Activated naive CD4-positive, alpha-beta T cell treated with anti-CD3 and anti-CD28 coated beads, Interleukin-2, amount 50 U/mL, for 24 hours (primary cell): Measurements from ENCODE around the gene B3GNT4.
"Not testable (repeated sequence)": the region's sequence is repeated elsewhere in the genome, so short reads cannot be mapped to it uniquely, and the experiment has no call there.

Source experiments
- H3K27ac Mint-ChIP-seq: one replicate; pipeline ENCODE4 v1.8.0; 2021; ENCODE audit warnings: mild to moderate bottlenecking, mixed read lengths
- H3K27me3 Mint-ChIP-seq: one replicate; pipeline ENCODE4 v1.8.0; 2021; ENCODE audit warnings: mixed read lengths
- H3K36me3 Mint-ChIP-seq: one replicate; pipeline ENCODE4 v1.8.0; 2021; ENCODE audit warnings: mixed read lengths
- H3K4me1 Mint-ChIP-seq: one replicate; pipeline ENCODE4 v1.8.0; 2021; ENCODE audit warnings: mixed read lengths
- H3K4me3 Mint-ChIP-seq: one replicate; pipeline ENCODE4 v1.8.0; 2021; ENCODE audit warnings: mild to moderate bottlenecking, mixed read lengths
- H3K9me3 Mint-ChIP-seq: one replicate; pipeline ENCODE4 v1.8.0; 2021; ENCODE audit warnings: mixed read lengths

Gene B3GNT4

DNA sequence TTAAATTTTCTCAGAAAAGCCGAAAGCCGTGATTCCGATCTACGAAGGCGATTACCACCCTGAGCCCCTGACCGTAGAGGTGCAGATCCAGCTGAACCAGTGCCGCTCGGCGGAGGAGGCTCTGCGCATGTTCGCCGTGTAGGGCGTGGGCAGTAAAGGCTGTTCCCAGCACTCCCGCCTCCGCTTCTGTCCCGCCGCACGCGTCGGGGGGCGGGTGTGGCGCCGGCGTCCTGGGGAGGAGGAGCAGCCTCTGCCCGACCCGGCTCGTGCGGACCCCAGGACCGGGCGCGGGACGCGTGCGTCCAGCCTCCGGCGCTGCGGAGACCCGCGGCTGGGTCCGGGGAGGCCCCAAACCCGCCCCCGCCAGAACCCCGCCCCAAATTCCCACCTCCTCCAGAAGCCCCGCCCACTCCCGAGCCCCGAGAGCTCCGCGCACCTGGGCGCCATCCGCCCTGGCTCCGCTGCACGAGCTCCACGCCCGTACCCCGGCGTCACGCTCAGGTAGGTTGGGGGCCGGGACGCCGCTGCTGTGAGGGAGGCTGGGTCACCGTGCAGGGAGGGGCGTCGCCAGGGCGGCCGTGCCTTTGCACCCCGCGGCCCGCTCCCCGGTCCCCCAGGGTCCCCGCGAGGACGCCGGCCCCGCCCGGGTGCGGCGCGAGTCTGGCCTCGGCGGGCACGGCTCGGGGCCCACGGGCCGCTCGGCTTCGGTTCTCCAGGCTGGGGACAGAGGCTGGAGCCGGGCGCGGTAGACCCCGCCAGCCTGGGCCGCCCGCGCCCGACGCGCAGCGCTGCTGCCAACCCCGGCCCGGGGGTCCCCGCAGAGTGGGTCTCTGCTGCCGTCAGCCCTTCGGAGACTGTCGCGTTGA, at the start of gene B3GNT4:
TSS of gene B3GNT4 (plus strand) at position 409 of the 866 bp plus-strand sequence. CDS start 910 bp downstream, outside the sequence.
- Mint-ChIP-seq H3K4me1 (peaks cover 8% of the 10 kb centered on the region), H3K4me3 (peak within 1 kb of the TSS; percentile 83), H3K27ac (no peak within 1 kb of the TSS), H3K9me3 (no peaks in the 10 kb centered on the region), H3K36me3 (peaks cover 3% of the 10 kb centered on the region), H3K27me3 (peaks cover 2% of the 10 kb centered on the region)

DNA sequence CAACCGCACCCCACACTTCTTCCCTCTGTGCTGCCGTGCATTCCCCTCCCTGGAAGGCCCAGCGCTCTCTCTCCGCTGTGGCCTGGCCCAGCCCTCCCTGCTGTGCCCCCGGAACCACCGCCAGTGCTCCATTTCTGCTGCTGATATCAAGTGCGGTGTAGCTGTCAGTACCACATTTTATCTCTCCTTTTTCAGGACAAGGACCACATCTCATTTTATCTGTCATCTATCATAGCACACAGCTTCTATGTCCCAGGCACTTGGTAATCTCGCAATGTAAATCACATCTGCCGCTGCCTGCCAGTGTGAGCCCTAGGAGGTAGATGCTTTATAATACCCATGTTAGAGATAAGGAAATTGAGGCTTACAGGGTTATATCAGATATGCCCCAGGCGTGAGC, 47.8 kb upstream of the B3GNT4 start:
- H3K27ac Mint-ChIP-seq = no peak overlapping the region
- H3K9me3 Mint-ChIP-seq = no peaks in the 10 kb centered on the region
- no peaks in the 10 kb centered on the region for H3K4me1 Mint-ChIP-seq
- H3K4me3 Mint-ChIP-seq = no peak overlapping the region
- H3K27me3 Mint-ChIP-seq = no peaks in the 10 kb centered on the region
- peaks cover 4% of the 10 kb centered on the region for H3K36me3 Mint-ChIP-seq

DNA sequence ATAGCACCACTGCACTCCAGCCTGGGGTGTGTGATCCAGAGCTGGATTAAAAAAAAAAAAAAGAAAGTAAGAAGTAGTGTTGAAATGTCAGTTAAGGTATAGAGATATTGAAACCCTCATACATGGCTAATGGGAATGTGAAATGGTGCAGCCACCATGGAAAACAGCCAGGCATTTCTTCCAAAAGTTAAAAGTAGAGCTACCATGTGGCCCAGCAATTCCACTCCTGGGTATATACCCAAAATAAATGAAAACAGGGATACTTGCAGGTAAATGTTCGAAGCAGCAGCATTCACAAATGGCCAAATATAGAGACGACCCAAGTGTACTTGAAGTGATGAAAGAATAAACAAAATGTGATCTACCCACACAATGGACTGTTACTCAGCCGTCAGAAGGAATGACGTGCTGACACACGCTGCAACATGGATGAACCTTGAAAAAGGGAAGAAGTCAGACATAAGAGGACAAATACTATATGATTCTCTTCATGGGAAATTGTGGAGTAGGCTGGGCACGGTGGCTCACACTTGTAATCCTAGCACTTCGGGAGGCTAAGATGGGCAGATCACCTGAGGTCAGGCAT, 44.7 kb upstream of the B3GNT4 start:
- no peaks in the 10 kb centered on the region for H3K9me3 Mint-ChIP-seq
- H3K36me3 Mint-ChIP-seq = peaks cover 4% of the 10 kb centered on the region
- no peak overlapping the region for H3K4me3 Mint-ChIP-seq
- no peaks in the 10 kb centered on the region for H3K27me3 Mint-ChIP-seq
- H3K4me1 Mint-ChIP-seq = no peaks in the 10 kb centered on the region
- no peak overlapping the region for H3K27ac Mint-ChIP-seq

DNA sequence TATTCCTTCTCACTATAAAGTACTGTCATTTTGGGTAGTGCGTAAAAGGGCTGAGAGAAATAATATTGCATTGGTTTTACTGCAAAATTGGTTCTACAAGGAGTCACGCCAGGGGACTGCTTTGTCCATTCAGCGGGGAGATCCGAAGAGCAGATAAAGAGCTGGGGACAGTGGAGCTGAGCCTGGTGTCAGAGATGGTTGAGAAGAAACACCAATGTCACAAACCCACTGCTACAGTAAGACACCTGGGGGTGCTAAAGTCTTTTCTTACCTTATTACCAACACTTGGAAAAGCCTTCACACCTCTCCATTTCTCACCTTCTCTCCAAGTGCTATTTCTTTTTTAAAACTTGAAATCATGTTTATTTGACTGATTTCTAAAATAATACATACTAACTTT, 43.6 kb upstream of the B3GNT4 start:
- Mint-ChIP-seq H3K27me3 (no peaks in the 10 kb centered on the region), H3K9me3 (no peaks in the 10 kb centered on the region), H3K36me3 (peaks cover 1% of the 10 kb centered on the region), H3K27ac (no peak overlapping the region), H3K4me3 (no peak overlapping the region), H3K4me1 (no peaks in the 10 kb centered on the region)

DNA sequence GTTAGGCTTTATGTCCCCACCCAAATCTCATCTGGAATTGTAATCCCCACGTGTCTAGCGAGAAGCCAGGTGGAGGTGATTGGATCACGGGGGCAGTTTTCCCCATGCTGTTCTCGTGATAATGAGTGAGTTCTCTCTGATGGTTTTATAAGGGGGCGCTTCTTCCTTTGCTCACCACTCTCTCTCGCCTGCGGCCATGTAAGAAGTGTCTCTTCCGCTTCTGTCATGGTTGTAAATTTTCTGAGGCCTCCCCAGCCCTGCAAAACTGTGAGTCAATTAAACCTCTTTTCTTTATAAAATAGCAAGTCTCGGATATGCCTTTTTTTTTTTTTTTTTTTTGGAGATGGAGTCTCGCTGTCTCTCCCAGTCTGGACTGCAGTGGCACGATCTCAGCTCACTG, 42.7 kb upstream of the B3GNT4 start:
- H3K27ac Mint-ChIP-seq = no peak overlapping the region
- no peak overlapping the region for H3K4me3 Mint-ChIP-seq
- H3K27me3 Mint-ChIP-seq = no peaks in the 10 kb centered on the region
- H3K36me3 Mint-ChIP-seq = no peaks in the 10 kb centered on the region
- H3K9me3 Mint-ChIP-seq = no peaks in the 10 kb centered on the region
- no peaks in the 10 kb centered on the region for H3K4me1 Mint-ChIP-seq

DNA sequence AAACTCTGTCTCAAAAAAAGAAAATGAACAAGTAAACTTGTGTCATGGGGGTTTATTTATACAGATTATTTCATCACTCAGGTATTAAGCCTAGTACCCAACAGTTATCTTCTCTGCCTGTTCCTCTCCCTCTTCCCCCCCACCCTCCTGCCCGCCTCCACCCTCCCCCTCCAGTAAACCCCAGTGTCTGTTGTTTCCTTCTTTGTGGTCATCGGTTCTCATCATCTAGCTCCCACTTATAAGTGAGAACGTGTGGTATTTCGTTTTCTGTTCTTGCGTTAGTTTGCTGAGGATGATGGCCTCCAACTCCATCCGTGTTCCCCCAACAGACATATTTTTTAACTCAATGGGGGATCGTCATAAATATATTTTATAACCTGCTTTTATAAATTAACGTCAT, 41.8 kb upstream of the B3GNT4 start:
- H3K27me3 Mint-ChIP-seq = no peaks in the 10 kb centered on the region
- no peak overlapping the region for H3K4me3 Mint-ChIP-seq
- no peaks in the 10 kb centered on the region for H3K4me1 Mint-ChIP-seq

DNA sequence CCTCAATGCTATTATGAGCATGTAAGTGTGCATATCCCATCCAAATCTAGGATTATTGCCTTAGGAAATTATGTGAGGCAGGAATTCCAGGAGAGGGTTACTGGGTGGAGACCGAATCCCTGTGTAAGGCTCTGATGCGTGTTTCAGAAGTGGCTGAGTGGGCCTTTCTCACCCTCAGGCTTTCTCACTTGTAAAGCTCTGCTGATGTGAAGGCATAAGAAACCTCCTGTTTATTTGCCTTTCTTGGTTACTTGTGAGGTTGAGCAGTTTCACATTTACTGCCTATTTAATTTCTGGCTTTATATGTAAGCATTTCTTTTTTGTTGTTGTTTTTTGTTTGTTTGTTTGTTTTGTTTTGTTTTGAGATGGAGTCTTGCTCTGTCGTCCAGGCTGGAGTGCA, 40.5 kb upstream of the B3GNT4 start:
- no peaks in the 10 kb centered on the region for H3K36me3 Mint-ChIP-seq
- peak overlapping the region; percentile 30 for H3K27ac Mint-ChIP-seq
- H3K27me3 Mint-ChIP-seq = no peaks in the 10 kb centered on the region
- no peaks in the 10 kb centered on the region for H3K4me1 Mint-ChIP-seq
- H3K9me3 Mint-ChIP-seq = no peaks in the 10 kb centered on the region
- peak overlapping the region; percentile 19 for H3K4me3 Mint-ChIP-seq

More for the DNA sequence above, 41.8 kb upstream of the B3GNT4 start:
- Mint-ChIP-seq H3K27ac (no peak overlapping the region), H3K36me3 (no peaks in the 10 kb centered on the region), H3K9me3 (no peaks in the 10 kb centered on the region)

DNA sequence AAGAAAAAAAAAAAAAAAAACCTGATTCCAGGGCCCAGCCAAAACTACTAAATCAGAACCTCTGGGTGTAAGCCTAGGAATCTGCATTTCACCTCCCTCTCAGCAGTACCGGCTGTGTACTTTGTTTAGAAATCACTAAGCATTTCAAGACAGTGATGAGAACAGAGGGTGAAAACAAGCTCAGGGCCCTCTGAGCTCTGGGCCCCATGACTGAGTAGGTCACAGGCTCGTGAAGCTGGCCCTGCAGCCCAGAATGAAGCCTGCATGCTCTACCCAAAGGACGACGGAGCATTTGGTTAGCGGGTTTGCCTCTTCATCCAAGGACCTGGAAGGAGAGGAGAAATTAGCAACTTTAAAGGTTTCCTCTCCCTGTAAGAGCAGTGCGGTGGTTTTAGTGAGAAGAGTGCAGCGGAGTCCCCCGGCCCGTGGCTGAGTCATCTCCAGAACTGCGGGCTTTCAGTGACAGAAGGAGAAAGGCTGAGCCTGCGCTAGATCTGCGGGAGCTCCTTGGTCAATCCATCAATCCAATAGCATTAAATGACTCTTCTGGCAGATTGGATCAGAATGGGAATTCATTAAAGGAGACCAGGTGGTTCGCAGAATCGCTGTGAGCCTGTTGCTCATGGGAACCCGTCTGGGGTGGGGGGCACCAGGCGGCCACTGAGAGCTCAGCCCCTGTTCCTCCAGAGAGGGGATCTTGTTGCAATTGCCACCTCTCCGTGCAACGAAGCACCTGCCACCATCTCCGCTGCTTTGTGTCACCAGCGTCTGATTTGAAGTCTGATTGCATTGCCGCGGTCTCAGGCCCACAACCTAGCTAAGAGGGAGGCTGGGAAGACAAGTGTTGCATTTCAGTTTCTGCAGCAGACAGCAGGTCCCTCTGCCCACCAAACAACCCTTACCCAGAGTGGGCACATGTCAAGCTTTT, 36.8 kb upstream of the B3GNT4 start:
- no peak overlapping the region for H3K27ac Mint-ChIP-seq
- H3K36me3 Mint-ChIP-seq = no peaks in the 10 kb centered on the region
- H3K4me1 Mint-ChIP-seq = no peaks in the 10 kb centered on the region
- no peak overlapping the region for H3K4me3 Mint-ChIP-seq
- H3K27me3 Mint-ChIP-seq = no peaks in the 10 kb centered on the region
- H3K9me3 Mint-ChIP-seq = no peaks in the 10 kb centered on the region

DNA sequence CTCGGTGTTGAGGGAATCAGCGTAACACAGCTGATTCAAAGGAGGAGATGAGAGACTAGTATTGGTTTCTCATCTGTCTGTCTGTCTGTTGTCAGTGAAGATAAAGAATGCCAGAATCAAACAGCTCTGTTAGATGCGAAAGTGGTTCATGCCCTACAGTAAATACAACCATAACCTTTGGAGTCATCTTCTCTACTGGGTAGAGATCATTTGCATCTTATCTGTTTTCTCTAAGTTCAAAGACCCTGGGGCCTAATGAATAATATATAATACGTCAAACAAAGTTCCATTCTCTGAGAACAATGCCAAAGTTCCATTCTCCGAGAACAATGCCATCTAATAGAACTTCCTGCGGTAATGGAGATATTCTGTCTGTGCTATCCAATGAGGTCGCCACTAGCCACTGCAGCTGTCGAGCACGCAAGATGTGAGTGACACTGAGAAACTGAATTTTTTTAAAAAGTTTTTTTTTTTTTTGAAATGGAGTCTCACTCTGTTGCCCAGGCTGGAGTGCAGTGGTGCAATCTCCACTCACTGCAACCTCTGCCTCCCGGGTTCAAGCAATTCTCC, 36.1 kb upstream of the B3GNT4 start:
- no peaks in the 10 kb centered on the region for H3K36me3 Mint-ChIP-seq
- no peak overlapping the region for H3K4me3 Mint-ChIP-seq
- H3K27me3 Mint-ChIP-seq = no peaks in the 10 kb centered on the region
- H3K9me3 Mint-ChIP-seq = no peaks in the 10 kb centered on the region
- H3K4me1 Mint-ChIP-seq = no peaks in the 10 kb centered on the region
- no peak overlapping the region for H3K27ac Mint-ChIP-seq

DNA sequence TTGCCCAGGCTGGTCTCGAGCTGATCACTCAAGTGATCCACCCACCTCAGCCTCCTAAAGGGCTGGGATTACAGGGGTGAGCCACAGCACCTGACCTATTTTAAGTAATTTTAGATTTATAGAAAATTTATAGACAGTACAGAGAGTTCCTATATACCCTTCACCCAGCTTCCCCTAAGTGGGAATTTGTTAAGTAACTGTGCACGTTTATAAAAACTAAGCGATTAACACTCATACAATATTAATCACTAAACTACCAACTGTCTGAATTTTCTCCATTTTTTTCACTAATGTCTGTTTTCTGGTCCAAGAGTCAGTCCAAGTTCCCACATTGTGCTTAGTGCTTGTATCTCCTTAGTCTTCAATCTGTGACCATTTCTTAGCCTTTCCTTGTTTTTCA, 35.0 kb upstream of the B3GNT4 start:
- Mint-ChIP-seq H3K27ac (no peak overlapping the region), H3K4me3 (no peak overlapping the region), H3K9me3 (no peaks in the 10 kb centered on the region), H3K4me1 (no peaks in the 10 kb centered on the region), H3K27me3 (no peaks in the 10 kb centered on the region), H3K36me3 (no peaks in the 10 kb centered on the region)

DNA sequence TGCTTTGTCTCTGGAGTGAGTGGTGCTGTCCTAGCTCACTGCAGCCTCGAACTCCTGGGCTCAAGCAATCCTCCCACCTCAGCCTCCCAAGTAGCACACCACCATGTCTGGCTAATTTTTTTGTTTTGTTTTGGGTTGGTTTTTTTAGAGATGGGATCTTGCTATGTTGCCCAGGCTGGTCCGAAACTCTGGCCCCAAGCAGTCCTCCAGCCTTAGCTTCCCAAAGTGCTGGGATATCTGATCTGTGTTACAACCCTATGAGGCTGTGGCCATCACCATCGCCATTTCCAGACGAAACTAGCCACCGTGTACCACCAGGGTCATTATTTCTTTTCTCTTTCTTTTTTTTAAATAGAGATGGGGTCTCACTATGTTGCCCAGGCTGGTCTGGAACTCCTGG, 32.1 kb upstream of the B3GNT4 start:
- Mint-ChIP-seq H3K36me3 (no peaks in the 10 kb centered on the region), H3K27ac (no peak overlapping the region), H3K27me3 (no peaks in the 10 kb centered on the region), H3K4me1 (no peaks in the 10 kb centered on the region), H3K4me3 (no peak overlapping the region), H3K9me3 (no peaks in the 10 kb centered on the region)

DNA sequence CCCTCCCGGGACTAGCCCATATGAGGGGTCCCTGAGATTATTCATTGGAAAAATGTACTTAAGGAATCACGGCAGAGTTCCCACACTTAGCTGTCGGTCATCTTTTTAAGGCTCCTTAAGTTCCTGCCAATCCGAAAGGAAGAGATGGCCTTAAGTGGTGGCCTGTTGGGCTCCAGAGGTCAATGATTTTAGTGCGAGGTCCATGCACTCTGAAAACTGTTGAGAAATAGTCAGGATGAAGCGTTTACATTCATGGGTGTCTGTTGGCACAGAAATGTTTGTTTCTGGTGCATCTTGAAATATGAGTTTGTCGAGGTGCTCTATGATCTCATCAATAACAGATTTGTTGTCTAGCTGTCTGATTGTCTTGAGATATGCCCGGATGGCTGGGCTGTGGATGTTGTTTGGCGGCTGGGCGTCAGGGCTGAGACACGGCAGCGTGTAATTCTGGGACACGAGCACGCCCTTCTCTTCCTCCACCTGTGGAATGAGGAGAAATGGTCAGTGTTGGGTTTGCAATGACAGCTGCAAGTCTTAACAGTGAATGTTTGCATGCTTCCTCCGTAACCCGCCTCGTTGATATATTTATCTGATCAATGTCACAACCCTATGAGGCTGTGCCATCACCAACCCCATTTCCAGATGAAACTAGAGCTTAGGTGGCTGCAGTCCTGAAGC, 31.1 kb upstream of the B3GNT4 start:
- Mint-ChIP-seq H3K27ac (no peak overlapping the region), H3K36me3 (no peaks in the 10 kb centered on the region), H3K27me3 (no peaks in the 10 kb centered on the region), H3K4me3 (no peak overlapping the region), H3K4me1 (no peaks in the 10 kb centered on the region), H3K9me3 (no peaks in the 10 kb centered on the region)

DNA sequence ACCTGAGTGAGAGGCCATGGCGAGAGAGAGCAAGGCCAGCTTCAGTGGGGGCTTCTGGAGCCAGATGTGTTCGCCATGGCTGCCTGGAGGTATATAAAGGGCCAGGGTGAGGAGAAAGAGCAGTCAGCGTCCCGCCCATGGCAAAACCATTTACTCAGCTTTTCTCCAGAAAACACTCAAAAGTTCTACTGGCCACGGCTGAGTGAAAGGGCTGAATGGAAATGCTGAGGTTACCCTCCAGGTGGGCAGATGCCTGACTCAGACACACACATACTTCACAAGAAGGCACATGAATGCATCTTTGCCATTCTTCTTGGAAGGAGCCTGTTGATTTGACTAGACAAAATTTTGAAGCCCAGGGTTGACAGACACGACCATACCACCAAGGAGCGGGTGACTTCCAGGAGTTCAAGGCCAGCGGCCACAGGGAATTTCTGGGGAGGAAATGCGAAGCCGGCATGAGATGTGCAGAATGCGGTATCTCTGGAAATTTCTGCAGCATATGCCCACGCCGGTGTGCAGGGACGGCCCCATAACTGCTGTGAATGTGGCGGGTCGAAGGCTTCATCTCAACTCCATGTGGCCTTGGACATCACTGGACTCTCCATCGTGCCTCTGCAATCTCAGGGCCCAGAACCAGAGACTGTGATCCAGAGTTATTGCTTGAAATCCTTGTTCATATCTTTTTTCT, 29.2 kb upstream of the B3GNT4 start, which contains the start of gene IL31:
TSS of gene IL31 (minus strand) at position 67 of the 691 bp plus-strand sequence. CDS start at position 18, 49 bp downstream.
- no peak within 1 kb of the TSS for H3K4me3 Mint-ChIP-seq
- no peaks in the 10 kb centered on the region for H3K36me3 Mint-ChIP-seq
- no peaks in the 10 kb centered on the region for H3K4me1 Mint-ChIP-seq
- H3K27me3 Mint-ChIP-seq = no peaks in the 10 kb centered on the region
- H3K9me3 Mint-ChIP-seq = no peaks in the 10 kb centered on the region
- H3K27ac Mint-ChIP-seq = no peak within 1 kb of the TSS

DNA sequence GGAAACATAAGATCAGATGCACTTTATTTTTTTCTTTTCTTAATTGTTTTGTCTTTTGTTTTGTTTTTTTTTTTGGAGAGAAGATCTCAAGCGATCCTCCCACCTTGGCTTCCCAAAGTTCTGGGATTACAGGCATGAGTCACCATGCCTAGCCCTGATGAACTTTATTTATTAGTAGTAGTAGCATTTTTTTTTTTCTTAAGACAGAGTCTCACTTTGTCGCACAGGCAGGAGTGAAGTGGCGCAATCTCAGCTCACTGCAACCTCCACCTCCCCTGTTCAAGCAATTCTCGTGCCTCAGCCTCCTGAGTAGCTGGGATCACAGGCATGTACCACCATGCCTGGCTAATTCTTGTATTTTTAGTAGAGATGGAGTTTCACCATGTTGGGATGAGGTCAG, 27.0 kb upstream of the B3GNT4 start:
- not testable (repeated sequence) for H3K4me1 Mint-ChIP-seq, H3K27ac Mint-ChIP-seq, H3K27me3 Mint-ChIP-seq, H3K4me3 Mint-ChIP-seq, H3K9me3 Mint-ChIP-seq, H3K36me3 Mint-ChIP-seq
